Measurements from ENCODE around the gene ONECUT3. TPM values are rescaled to one million over a fixed set of nuclear protein-coding genes. Genes with fewer than 3 reads are reported as not detected.
"Not testable (repeated sequence)": the region's sequence is repeated elsewhere in the genome, so short reads cannot be mapped to it uniquely, and the experiment has no call there.

ONECUT3 gene
- total RNA-seq, 1 donor from 2014 or later: 0.09 TPM

DNA sequence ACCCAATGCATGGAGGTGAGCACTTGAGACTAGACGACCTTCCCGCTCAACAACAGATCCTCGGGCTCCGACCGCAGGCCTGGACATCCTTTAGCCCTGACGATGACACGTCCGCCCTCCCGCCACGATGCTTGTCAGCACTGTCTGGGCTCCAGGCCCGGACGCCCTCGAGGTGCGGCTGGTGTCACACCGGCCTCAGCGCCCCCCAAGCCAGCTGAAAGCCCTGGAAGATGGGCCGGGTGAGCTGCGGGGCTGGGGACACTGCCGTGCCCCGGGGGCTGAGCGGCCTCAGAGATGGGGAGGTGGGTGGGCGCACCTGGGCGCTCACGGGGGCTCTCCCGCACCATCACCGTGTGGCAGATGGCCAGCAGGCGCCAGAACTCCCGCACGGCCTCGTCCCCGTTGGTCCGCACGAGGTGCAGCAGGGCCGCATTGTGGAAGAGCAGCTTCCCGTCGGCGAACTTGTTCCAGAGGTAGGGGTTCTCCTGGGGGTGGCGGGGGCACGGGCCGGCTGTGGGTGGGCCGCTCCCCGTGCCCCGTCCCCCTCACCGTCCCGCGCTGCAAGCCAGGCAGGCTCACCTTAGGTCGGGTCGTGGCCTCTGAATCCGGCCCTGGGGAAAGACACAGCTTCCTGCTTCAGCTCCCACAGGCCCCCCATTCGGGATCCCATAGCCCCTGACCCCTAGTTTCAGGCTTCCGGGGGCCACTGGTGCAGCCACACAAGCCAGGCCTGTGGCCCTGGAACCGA lies 43.3 kb downstream of the ONECUT3 start:
- Mint-ChIP-seq H3K27me3 (ENCODE audit: insufficient read depth, low read depth) (peaks cover 24% of the 10 kb centered on the region), H3K27ac (no peak overlapping the region), H3K9me3 (no peaks in the 10 kb centered on the region), H3K36me3 (peaks cover 3% of the 10 kb centered on the region), H3K4me3 (no peak overlapping the region), H3K4me1 (peaks cover 9% of the 10 kb centered on the region)
- Histone ChIP-seq H3F3A (ENCODE audit: low read depth) (no peaks in the 10 kb centered on the region), H3K4me3 (no peak overlapping the region), H3K79me2 (ENCODE audit: low read depth) (no peaks in the 10 kb centered on the region), H3K27me3 (peaks cover 17% of the 10 kb centered on the region), H3K9me3 (ENCODE audit: low read depth) (no peaks in the 10 kb centered on the region), H3K4me1 (no peaks in the 10 kb centered on the region), H3K4me2 (no peak overlapping the region), H4K20me1 (ENCODE audit: low read depth) (no peaks in the 10 kb centered on the region), H3K36me3 (no peaks in the 10 kb centered on the region), H3K27ac (no peak overlapping the region), H2AFZ (replicated peaks) (no peak overlapping the region), H3K9ac (no peak overlapping the region)
- DNase-seq (ENCODE audit: low spot score): no peak
- TF ChIP-seq CTCF (IDR thresholded peaks at IDR 0.05) (no peak), EZH2phosphoT487 (IDR thresholded peaks at IDR 0.05) (no peak), EZH2 (IDR thresholded peaks at IDR 0.05) (no peak)

DNA sequence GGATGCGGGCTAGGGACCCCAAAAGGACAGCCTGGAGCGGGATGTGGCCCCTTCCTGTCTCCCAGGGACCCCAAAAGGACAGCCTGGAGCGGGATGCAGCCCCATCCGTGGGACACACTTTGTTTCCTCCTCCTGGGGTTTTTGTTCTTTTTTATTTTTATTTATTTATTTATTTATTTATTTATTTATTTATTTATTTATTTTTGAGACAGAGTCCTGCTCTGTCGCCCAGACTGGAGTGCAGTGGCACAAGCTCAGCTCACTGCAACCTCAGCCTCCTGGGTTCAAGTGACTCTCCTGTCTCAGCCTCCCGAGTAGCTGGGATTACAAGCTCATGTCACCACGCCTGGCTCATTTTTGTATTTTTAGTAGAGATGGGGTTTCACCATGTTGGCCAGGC lies 44.0 kb downstream of the ONECUT3 start:
- H3K27me3 ChIP-seq: peaks cover 11% of the 10 kb centered on the region
- not testable (repeated sequence) for H3K9me3 Mint-ChIP-seq

GRCh38 chr19:1799695-1800342 lies 46.5 kb downstream of the ONECUT3 start:
- DNase-seq (ENCODE audit: low spot score): no peak
- Histone ChIP-seq H3K4me3 (no peak overlapping the region), H2AFZ (replicated peaks) (no peak overlapping the region), H3K27me3 (peaks cover 10% of the 10 kb centered on the region), H3F3A (ENCODE audit: low read depth) (no peaks in the 10 kb centered on the region), H3K9ac (no peak overlapping the region), H3K27ac (no peak overlapping the region), H3K4me2 (no peak overlapping the region), H3K9me3 (ENCODE audit: low read depth) (no peaks in the 10 kb centered on the region), H3K79me2 (ENCODE audit: low read depth) (no peaks in the 10 kb centered on the region), H4K20me1 (ENCODE audit: low read depth) (no peaks in the 10 kb centered on the region), H3K4me1 (no peaks in the 10 kb centered on the region), H3K36me3 (no peaks in the 10 kb centered on the region)
- Mint-ChIP-seq H3K4me1 (peaks cover 9% of the 10 kb centered on the region), H3K27me3 (ENCODE audit: insufficient read depth, low read depth) (peaks cover 23% of the 10 kb centered on the region), H3K4me3 (peak overlapping the region; percentile 22), H3K27ac (peak overlapping the region; percentile 8), H3K9me3 (no peaks in the 10 kb centered on the region), H3K36me3 (peaks cover 3% of the 10 kb centered on the region)
- TF ChIP-seq EZH2phosphoT487 (IDR thresholded peaks at IDR 0.05) (no peak), CTCF (IDR thresholded peaks at IDR 0.05) (no peak), EZH2 (IDR thresholded peaks at IDR 0.05) (no peak)

More for the DNA sequence above, 44.0 kb downstream of the ONECUT3 start:
- H3K9ac ChIP-seq; H3K27ac Mint-ChIP-seq; H3K27ac ChIP-seq; H3K79me2 ChIP-seq (ENCODE audit: low read depth); H3F3A ChIP-seq (ENCODE audit: low read depth); H3K36me3 Mint-ChIP-seq; H3K4me1 ChIP-seq; H3K36me3 ChIP-seq; DNase-seq (ENCODE audit: low spot score); H3K4me2 ChIP-seq; H2AFZ ChIP-seq (replicated peaks); H4K20me1 ChIP-seq (ENCODE audit: low read depth); H3K4me3 Mint-ChIP-seq; H3K9me3 ChIP-seq (ENCODE audit: low read depth); H3K4me3 ChIP-seq; H3K4me1 Mint-ChIP-seq: not testable (repeated sequence)
- peaks cover 24% of the 10 kb centered on the region for H3K27me3 Mint-ChIP-seq (ENCODE audit: insufficient read depth, low read depth)

DNA sequence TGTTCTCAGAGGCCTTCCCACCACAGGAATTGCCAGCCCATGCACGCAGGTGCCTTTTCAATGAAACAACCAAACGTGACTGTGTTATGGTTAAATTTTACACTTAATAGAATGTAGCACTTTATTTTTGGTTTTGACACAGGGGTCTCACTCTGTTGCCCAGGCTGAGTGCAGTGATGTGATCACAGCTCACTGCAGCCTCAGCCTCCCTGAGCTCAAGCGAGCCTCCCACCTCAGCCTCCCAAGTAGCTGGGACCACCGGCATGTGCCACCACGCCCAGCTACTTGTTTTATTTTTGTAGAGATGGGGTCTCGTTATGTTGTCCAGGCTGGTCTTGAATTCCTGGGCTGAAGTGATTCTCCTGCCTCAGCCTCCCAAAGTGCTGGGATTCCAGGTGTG lies 51.6 kb downstream of the ONECUT3 start:
- peaks cover 3% of the 10 kb centered on the region for H3K4me1 Mint-ChIP-seq
- H4K20me1 ChIP-seq (ENCODE audit: low read depth): no peaks in the 10 kb centered on the region
- H3K27me3 Mint-ChIP-seq (ENCODE audit: insufficient read depth, low read depth): peaks cover 20% of the 10 kb centered on the region
- no peaks in the 10 kb centered on the region for H3K4me1 ChIP-seq
- no peak overlapping the region for H3K9ac ChIP-seq
- no peaks in the 10 kb centered on the region for H3F3A ChIP-seq (ENCODE audit: low read depth)
- H3K79me2 ChIP-seq (ENCODE audit: low read depth): no peaks in the 10 kb centered on the region
- H3K4me3 Mint-ChIP-seq: no peak overlapping the region
- H3K4me2 ChIP-seq: no peak overlapping the region
- no peak for DNase-seq (ENCODE audit: low spot score)
- TF ChIP-seq CTCF (IDR thresholded peaks at IDR 0.05): no peak
- TF ChIP-seq EZH2phosphoT487 (IDR thresholded peaks at IDR 0.05): no peak
- TF ChIP-seq EZH2 (IDR thresholded peaks at IDR 0.05): no peak
- no peak overlapping the region for H2AFZ ChIP-seq (replicated peaks)
- H3K27me3 ChIP-seq: no peaks in the 10 kb centered on the region
- no peak overlapping the region for H3K27ac Mint-ChIP-seq
- no peak overlapping the region for H3K4me3 ChIP-seq
- no peaks in the 10 kb centered on the region for H3K9me3 ChIP-seq (ENCODE audit: low read depth)
- no peaks in the 10 kb centered on the region for H3K9me3 Mint-ChIP-seq
- H3K27ac ChIP-seq: no peak overlapping the region
- no peaks in the 10 kb centered on the region for H3K36me3 ChIP-seq
- peaks cover 3% of the 10 kb centered on the region for H3K36me3 Mint-ChIP-seq
